HepG2 (cell line): ENCODE measurements around the gene CNTFR. TPM values are rescaled to one million over a fixed set of nuclear protein-coding genes. Genes with fewer than 3 reads are reported as not detected.

ENCODE experiments used
- ATAC-seq: fragments of 200-7000 bp; cut with Tn5 transposase; 3 replicates; pipeline ENCODE4 v1.9.1; 2020; ENCODE audit warnings: mild to moderate bottlenecking, moderate library complexity
- BruUV-seq: library from RNA; stranded (reverse); fragments of 400-500 nt; replicated peaks from 2 replicates; lab custom pipeline; 2021; lab: Mats Ljungman, UMichigan
- CTCF ChIA-PET: fragments of 300-600 bp; formaldehyde crosslinking; extraction: SDS; loops from one replicate; lab custom pipeline; 2021; ENCODE audit warnings: low total read pairs, inconsistent platforms, low intra/inter-chr PET ratio; lab: Yijun Ruan, JAX
- POLR2A ChIA-PET: fragments of 350-600 bp; sonication (Branson Sonifier 250); formaldehyde crosslinking; loops from one replicate; lab custom pipeline; 2020; ENCODE audit warnings: antibody characterized with exemption, inconsistent platforms; lab: Yijun Ruan, JAX
- DNase-seq: peaks from one replicate; pipeline ENCODE4 v3.0.0-alpha.2; 2015; ENCODE audit warnings: low spot score
- FAIRE-seq: peaks from 3 replicates; lab custom pipeline; 2011; peaks lifted over from hg19 to GRCh38; lab: Jason Lieb, UNC
- H2AFZ ChIP-seq: one replicate; pipeline ENCODE4 v1.6.1; 2011; ENCODE audit warnings: low read length, inconsistent platforms
- H3K27ac ChIP-seq: fragments of 300-600 bp; 3 replicates; pipeline ENCODE4 v1.8.0; 2011; ENCODE audit warnings: mixed run types, mild to moderate bottlenecking, mixed read lengths, low read length, inconsistent platforms; ENCODE audit not compliant: insufficient read depth; ENCODE audit errors: extremely low read length
- H3K27me3 ChIP-seq, 2 experiments: fragments of 200-600 bp in 1 of 2; 2 replicates in 1 of 2; 3 replicates in 1 of 2; pipeline versions ENCODE4 v1.6.0 to v1.8.0; 2011; ENCODE audit warnings: low read length in 2 of 2, mild to moderate bottlenecking in 2 of 2, moderate library complexity in 2 of 2, inconsistent platforms in 1 of 2; ENCODE audit not compliant: insufficient read depth in 2 of 2, control insufficient read depth in 1 of 2
- H3K36me3 ChIP-seq, 2 experiments: fragments of 200-600 bp in 1 of 2; replicated peaks in 1 of 2; 2 replicates in 1 of 2; 3 replicates in 1 of 2; pipeline versions ENCODE4 v1.5.1 to v1.8.0; 2011; ENCODE audit warnings: low read length in 2 of 2, inconsistent platforms in 1 of 2; ENCODE audit not compliant: insufficient read depth in 2 of 2, control insufficient read depth in 1 of 2
- H3K4me1 ChIP-seq: 2 replicates; pipeline ENCODE4 v1.5.1; 2012; ENCODE audit warnings: low read length, inconsistent platforms; ENCODE audit not compliant: insufficient read depth
- H3K4me2 ChIP-seq: 2 replicates; pipeline ENCODE4 v1.6.0; 2011; ENCODE audit warnings: low read depth, low read length, inconsistent platforms
- H3K4me3 ChIP-seq, 3 experiments: fragments of 200-600 bp in 1 of 3; sonication (generic), shearing (Covaris generic) in 1 of 3; replicated peaks in 1 of 3; 2 replicates each; pipeline ENCODE4 v1.5.1; 2011 to 2016; ENCODE audit warnings: low read length in 3 of 3, inconsistent platforms in 2 of 3, low read depth in 2 of 3, mild to moderate bottlenecking in 2 of 3, control low read depth in 1 of 3, mixed read lengths in 1 of 3; ENCODE audit not compliant: insufficient read depth in 1 of 3
- H3K79me2 ChIP-seq: one replicate; pipeline ENCODE4 v1.6.1; 2011; ENCODE audit warnings: low read length, inconsistent platforms; ENCODE audit not compliant: insufficient read depth
- H3K9ac ChIP-seq: 2 replicates; pipeline ENCODE4 v1.6.0; 2011; ENCODE audit warnings: mild to moderate bottlenecking, low read depth, low read length, inconsistent platforms; ENCODE audit not compliant: insufficient read depth
- H3K9me3 ChIP-seq: 2 replicates; pipeline ENCODE4 v1.5.1; 2012; ENCODE audit warnings: mild to moderate bottlenecking, low read length
- H4K20me1 ChIP-seq: 2 replicates; pipeline ENCODE4 v1.6.0; 2011; ENCODE audit warnings: inconsistent platforms, mild to moderate bottlenecking, low read length, moderate library complexity; ENCODE audit not compliant: insufficient read depth
- BHLHE40 ChIP-seq: IDR thresholded peaks from 2 replicates; pipeline ENCODE4 v1.6.1; 2011; ENCODE audit warnings: low read length, improper control_type of control experiment
- CTCF ChIP-seq: sonication (generic); formaldehyde crosslinking; IDR thresholded peaks from 2 replicates; pipeline ENCODE4 v1.5.0; 2020; ENCODE audit warnings: mild to moderate bottlenecking, missing genetic modification reagents, moderate library complexity
- FOSL2 ChIP-seq: sonication (generic); formaldehyde crosslinking; IDR thresholded peaks from 2 replicates; pipeline ENCODE4 v1.4.0; 2020; ENCODE audit warnings: missing genetic modification reagents
- MTF1 ChIP-seq: sonication (generic); formaldehyde crosslinking; IDR thresholded peaks from 2 replicates; pipeline ENCODE4 v1.5.0; 2020; ENCODE audit warnings: missing genetic modification reagents
- RAD21 ChIP-seq: fragments of 450-650 bp; formaldehyde crosslinking; IDR thresholded peaks from 2 replicates; pipeline ENCODE4 v1.5.0; 2020; ENCODE audit warnings: mild to moderate bottlenecking
- SMARCC2 ChIP-seq: fragments of 450-650 bp; IDR thresholded peaks from 2 replicates; pipeline ENCODE4 v1.6.1; 2017; ENCODE audit warnings: antibody characterized with exemption, mild to moderate bottlenecking
- STAG1 ChIP-seq: sonication (generic); formaldehyde crosslinking; IDR thresholded peaks from 2 replicates; pipeline ENCODE4 v1.4.0; 2020; ENCODE audit warnings: missing genetic modification reagents
- USF2 ChIP-seq, 2 experiments: sonication (generic) in 1 of 2; formaldehyde crosslinking in 1 of 2; IDR thresholded peaks; 2 replicates each; pipeline versions ENCODE4 v1.5.1 to v1.6.1; 2011 to 2020; ENCODE audit warnings: borderline replicate concordance in 1 of 2, low read depth in 1 of 2, low read length in 1 of 2, mild to moderate bottlenecking in 1 of 2, missing genetic modification reagents in 1 of 2, moderate library complexity in 1 of 2
- XRCC5 ChIP-seq: fragments of 200-400 bp; formaldehyde crosslinking; optimal IDR thresholded peaks from 2 replicates; pipeline ENCODE3; 2017; ENCODE audit warnings: mild to moderate bottlenecking, low read length
- ZBTB33 ChIP-seq: sonication (generic); formaldehyde crosslinking; IDR thresholded peaks from 2 replicates; pipeline ENCODE4 v1.4.0; 2020; ENCODE audit warnings: missing genetic modification reagents
- ZNF33B ChIP-seq: sonication (generic); formaldehyde crosslinking; IDR thresholded peaks from 2 replicates; pipeline ENCODE4 v1.5.1; 2020; ENCODE audit warnings: mild to moderate bottlenecking, missing genetic modification reagents
- ZNF713 ChIP-seq: sonication (generic); formaldehyde crosslinking; IDR thresholded peaks from 2 replicates; pipeline ENCODE4 v1.4.0; 2020; ENCODE audit warnings: mild to moderate bottlenecking, missing genetic modification reagents
- ZUFSP ChIP-seq: sonication (generic); formaldehyde crosslinking; IDR thresholded peaks from 2 replicates; pipeline ENCODE4 v1.9.0; 2021; ENCODE audit warnings: missing genetic modification reagents, mild to moderate bottlenecking, borderline replicate concordance
- WGBS: methylation state at CpG from one replicate; pipeline ENCODE4 v1.1.6; 2017; ENCODE audit warnings: low lambda C conversion rate; 5-methylcytosine and 5-hydroxymethylcytosine counted together
- in situ Hi-C: cut with HindIII; loops from 2 replicates; pipeline ENCODE4 v1.10.0; 2017; ENCODE audit warnings: low pct_unique_long_range_greater_than_20kb; ENCODE audit not compliant: extremely low pct_ligation_motif_present
- intact Hi-C: fragments of 100-400 bp; cut with micrococcal nuclease; formaldehyde crosslinking; loops from one replicate; pipeline ENCODE4 v1.10.0; 2022; ENCODE audit not compliant: unreplicated experiment
- polyA plus RNA-seq, 8 experiments: library from polyadenylated mRNA; depleted of rRNA in 3 of 8; stranded (reverse) in 7 of 8; unstranded in 1 of 8; fragments of >200 nt; fragmentation: Illumina TruSeq in 4 of 8; extraction: Trizol in 4 of 8; gene quantifications; 2 replicates each; pipeline versions ENCODE4 v1.2.1 to v1.2.3, GENCODE V29; 2011 to 2016; ENCODE audit warnings: low read depth in 4 of 8, missing spikeins in 1 of 8, mixed read lengths in 1 of 8; ENCODE audit not compliant: insufficient read depth in 1 of 8
- total RNA-seq, 5 experiments: library from RNA; depleted of rRNA; stranded (reverse); fragments of >200 nt; fragmentation: Illumina TruSeq; extraction: Trizol; gene quantifications; 2 replicates each; pipeline ENCODE4 v1.2.3, GENCODE V29; 2016; ENCODE audit warnings: low read depth in 1 of 5

The CNTFR gene
- total and polyA plus RNA-seq, 2 of the 13 experiments (the other 11 are each of a cell fraction or from before 2014, with no cell fraction given), result not detected

- POLR2A ChIA-PET, result no interaction called here
- WGBS, result 49% methylated on average over 15 of the region's 16 CpGs
- Histone ChIP-seq H3K4me2 (no peak overlapping the region), H3K36me3 (no peaks in the 10 kb centered on the region), H3K9ac (no peak overlapping the region), H3K27me3 (peaks cover 0 to 17% of the 10 kb centered on the region in 2 experiments; a peak in 2 of 5 replicates), H3K9me3 (no peaks in the 10 kb centered on the region), H3K27ac (no peak overlapping the region), H3K4me3 (no peak overlapping the region), H3K4me1 (peaks cover 18% of the 10 kb centered on the region), H4K20me1 (peaks cover 4% of the 10 kb centered on the region; the same call in 1 of the 2 replicates), H3K79me2 (no peaks in the 10 kb centered on the region), H2AFZ (no peak overlapping the region)
- BruUV-seq, result no TSS peak
- FAIRE-seq (peak; percentile 37), DNase-seq (peak; percentile 58), ATAC-seq (peak; percentile 76)
- CTCF ChIA-PET, result interaction anchor here (0.7 to 3.9 kb wide), 9 partner anchors 29 to 215 kb away, joined by 3 to 42 read pairs (median 8); no protein-coding TSS in a partner anchor
- in situ Hi-C loops (no loop called here), intact Hi-C loops (loop anchor here (1.0 to 5.0 kb wide), 2 partner anchors 45 to 110 kb away; no protein-coding TSS in a partner anchor)
- TF ChIP-seq ZNF33B (CRISPR knock-in tag), result no peak
- peak; percentile 78 for TF ChIP-seq CTCF (CRISPR knock-in tag)
- peak; percentile 73 for TF ChIP-seq RAD21
- TF ChIP-seq USF2 (IDR thresholded peaks at IDR 0.05; ENCODE audit: low read depth, low read length), result peak; percentile 13; the same call in 1 of the 2 replicates
- no peak for TF ChIP-seq USF2 (CRISPR knock-in tag; IDR thresholded peaks at IDR 0.05; ENCODE audit: borderline replicate concordance)
- TF ChIP-seq FOSL2 (CRISPR knock-in tag), result 0 out of 2 replicates have a peak, but pooled peaks have one; percentile 14
- peak; percentile 46 for TF ChIP-seq XRCC5
- peak; percentile 65 for TF ChIP-seq STAG1 (CRISPR knock-in tag)
- TF ChIP-seq ZBTB33 (CRISPR knock-in tag), result no peak
- no peak for TF ChIP-seq SMARCC2
- TF ChIP-seq ZNF713, result no peak
- TF ChIP-seq MTF1 (CRISPR knock-in tag), result peak; percentile 67; the same call in 1 of the 2 replicates
- no peak for TF ChIP-seq ZUFSP (CRISPR knock-in tag)
- TF ChIP-seq BHLHE40, result peak; percentile 92
These were observed 42.4 kb downstream of the CNTFR start for GRCh38 chr9:34546834-34547827.
